Stomach (tissue), 4 donors: Measurements from ENCODE around the gene CACNA1H.

Experiments
- CTCF ChIP-seq, 7 experiments: fragments of 450-650 bp in 4 of 7; fragments of 200-600 bp in 3 of 7; sonication (generic) in 3 of 7; IDR thresholded peaks; one replicate each; pipeline ENCODE4 v1.5.1; 2016 to 2019; ENCODE audit warnings: antibody characterized with exemption in 7 of 7, control low read depth in 2 of 7, mild to moderate bottlenecking in 1 of 7
- EP300 ChIP-seq: sonication (generic); formaldehyde crosslinking; IDR thresholded peaks from one replicate; pipeline ENCODE4 v1.6.1; 2017; ENCODE audit warnings: antibody characterized with exemption
- POLR2A ChIP-seq, 4 donors: fragments of 450-650 bp; IDR thresholded peaks; one replicate each; pipeline ENCODE4 v1.6.1; 2016; ENCODE audit warnings: antibody characterized with exemption in 4 of 4, control low read depth in 2 of 4, mild to moderate bottlenecking in 1 of 4, moderate library complexity in 1 of 4
- POLR2AphosphoS5 ChIP-seq, 3 donors: sonication (generic); formaldehyde crosslinking; IDR thresholded peaks; one replicate each; pipeline ENCODE4 v1.6.1; 2016; ENCODE audit warnings: antibody characterized with exemption in 3 of 3

- TF ChIP-seq POLR2A (IDR thresholded peaks at IDR 0.05) (no peak), CTCF (IDR thresholded peaks at IDR 0.05) (no peak), POLR2AphosphoS5 (IDR thresholded peaks at IDR 0.05) (no peak), EP300 (no peak)
Measured at GRCh38 chr16:1209081-1209480, 56.2 kb downstream of the CACNA1H start.
